Suprapubic skin (tissue), 4 donors: ENCODE results near the gene SETD6.

Source experiments
- CTCF ChIP-seq, 2 donors: fragments of 200-600 bp in 1 of 2; fragments of 450-650 bp in 1 of 2; sonication (generic) in 1 of 2; IDR thresholded peaks; one replicate each; pipeline ENCODE4 v1.5.1; 2016 to 2019; ENCODE audit warnings: antibody characterized with exemption in 2 of 2, mild to moderate bottlenecking in 1 of 2, moderate library complexity in 1 of 2
- EP300 ChIP-seq: sonication (generic); formaldehyde crosslinking; IDR thresholded peaks from one replicate; pipeline ENCODE4 v1.6.1; 2017; ENCODE audit warnings: antibody characterized with exemption
- POLR2A ChIP-seq, 2 donors: fragments of 450-650 bp; IDR thresholded peaks; one replicate each; pipeline ENCODE4 v1.6.1; 2017; ENCODE audit warnings: antibody characterized with exemption in 2 of 2, mild to moderate bottlenecking in 2 of 2, moderate library complexity in 2 of 2
- POLR2AphosphoS5 ChIP-seq, 3 donors: sonication (generic); formaldehyde crosslinking; IDR thresholded peaks; one replicate each; pipeline ENCODE4 v1.6.1; 2017; ENCODE audit warnings: antibody characterized with exemption in 3 of 3

GRCh38 chr16:58509256-58510096, 5.8 kb upstream of the SETD6 start:
- TF ChIP-seq POLR2A (IDR thresholded peaks at IDR 0.05) (no peak), CTCF (IDR thresholded peaks at IDR 0.05) (no peak), POLR2AphosphoS5 (IDR thresholded peaks at IDR 0.05) (no peak), EP300 (no peak)
